Uterus (tissue), 2 donors: ENCODE results near the gene CFP.

Source experiments
- CTCF ChIP-seq, 4 experiments: fragments of 200-600 bp in 2 of 4; fragments of 450-650 bp in 2 of 4; sonication (generic) in 2 of 4; IDR thresholded peaks; one replicate each; pipeline ENCODE4 v1.5.1; 2016 to 2019; ENCODE audit warnings: antibody characterized with exemption in 4 of 4, mild to moderate bottlenecking in 2 of 4, moderate library complexity in 1 of 4
- POLR2A ChIP-seq, 2 donors: fragments of 450-650 bp; IDR thresholded peaks; one replicate each; pipeline ENCODE4 v1.6.1; 2016; ENCODE audit warnings: antibody characterized with exemption in 2 of 2, mild to moderate bottlenecking in 1 of 2, moderate library complexity in 1 of 2

GRCh38 chrX:47590984-47591383 is 38.7 kb downstream of the CFP start:
- TF ChIP-seq CTCF (IDR thresholded peaks at IDR 0.05) (no peak), POLR2A (IDR thresholded peaks at IDR 0.05) (no peak)
